Measurements from ENCODE around the gene LCP1. TPM values are rescaled to one million over a fixed set of nuclear protein-coding genes. Genes with fewer than 3 reads are reported as not detected.

Gene LCP1
- polyA plus RNA-seq, 1 of the 3 experiments (the other 2 are of a cell fraction): 0.03 TPM

GRCh38 chr13:46077265-46077664 is 104.7 kb downstream of the LCP1 start (continued):
- TF ChIP-seq ZBTB33 (IDR thresholded peaks at IDR 0.05; ENCODE audit: borderline replicate concordance, low read depth) (no peak), USF2 (IDR thresholded peaks at IDR 0.05; ENCODE audit: borderline replicate concordance, low read depth, low read length) (no peak)

GRCh38 chr13:46076827-46077226 is 105.2 kb downstream of the LCP1 start:
- DNase-seq: no peak
- Histone ChIP-seq H3K27ac (ENCODE audit: low read depth in 2 of 2, low read length in 1 of 2) (no peak overlapping the region), H3K79me2 (ENCODE audit: insufficient read depth) (no peaks in the 10 kb centered on the region), H3K9me3 (no peaks in the 10 kb centered on the region), H3F3A (replicated peaks; ENCODE audit: insufficient read depth) (no peaks in the 10 kb centered on the region), H4K20me1 (ENCODE audit: insufficient read depth) (no peaks in the 10 kb centered on the region), H3K4me1 (ENCODE audit: control insufficient read depth in 1 of 2, insufficient read depth in 2 of 2, low read depth in 1 of 2, low read length in 1 of 2) (no peaks in the 10 kb centered on the region; a peak in 1 of 4 replicates), H3K27me3 (ENCODE audit: insufficient read depth) (no peaks in the 10 kb centered on the region), H3K36me3 (replicated peaks in 1 of 2; ENCODE audit: control insufficient read depth in 1 of 2, insufficient read depth in 2 of 2, low read length in 1 of 2) (no peaks in the 10 kb centered on the region), H3K9me2 (no peaks in the 10 kb centered on the region), H3K4me3 (ENCODE audit: low read depth in 2 of 2, low read length in 1 of 2) (no peak overlapping the region), H3K9ac (no peak overlapping the region), H3K4me2 (no peak overlapping the region), H2AFZ (ENCODE audit: low read depth) (no peak overlapping the region)
- ChIA-PET CTCF (no interaction called here), POLR2A (no interaction called here)
- no peak for TF ChIP-seq MXI1 (IDR thresholded peaks at IDR 0.05; ENCODE audit: low read depth, low read length)
- no peak for TF ChIP-seq RFX5 (IDR thresholded peaks at IDR 0.05; ENCODE audit: low read length)
- TF ChIP-seq IRF3 (IDR thresholded peaks at IDR 0.05; ENCODE audit: low read depth, low read length): no peak
- no peak for TF ChIP-seq CHD2 (IDR thresholded peaks at IDR 0.05; ENCODE audit: low read length, partially characterized antibody)
- no peak for TF ChIP-seq USF1 (IDR thresholded peaks at IDR 0.05; ENCODE audit: borderline replicate concordance, low read depth)
- TF ChIP-seq RAD21 (IDR thresholded peaks at IDR 0.05; ENCODE audit: low read length): no peak
- TF ChIP-seq JUND (IDR thresholded peaks at IDR 0.05): no peak
- no peak for TF ChIP-seq FOXM1 (IDR thresholded peaks at IDR 0.05; ENCODE audit: low read depth)
- TF ChIP-seq MAX (IDR thresholded peaks at IDR 0.05; ENCODE audit: low read depth): no peak
- TF ChIP-seq EP300 (IDR thresholded peaks at IDR 0.05; ENCODE audit: borderline replicate concordance in 1 of 2, low read depth in 1 of 2, low read length in 1 of 2): no peak
- no peak for TF ChIP-seq REST (IDR thresholded peaks at IDR 0.05; ENCODE audit: low read depth, low read length)
- WGBS (ENCODE audit: low lambda C conversion rate): 64% methylated on average over 3 of the region's 3 CpGs

Small RNAs within 50 kb of the gene (small RNA-seq; reads per million reads assigned to genes)
- 0 reads per million in 7 experiments for gene RN7SL288P

Other genes starting within 250 kb of the LCP1 start
- gene ZC3H13, start 129.4 kb downstream of the LCP1 start, polyA plus RNA-seq (2012; rRNA removed): 3.9 and 4.4 TPM in 2 replicates
- not detected in 2 replicates for gene CPB2, start 77.1 kb downstream of the LCP1 start, polyA plus RNA-seq (2012; rRNA removed)
- gene LRRC63, start 29.8 kb upstream of the LCP1 start, polyA plus RNA-seq (2012; rRNA removed): 0.03 and 0.13 TPM in 2 replicates
- 0.07 and 0.10 TPM in 2 replicates for gene RUBCNL, start 205.1 kb upstream of the LCP1 start, polyA plus RNA-seq (2012; rRNA removed)